ENCODE measurements around the gene EHMT1.

EHMT1 gene

DNA sequence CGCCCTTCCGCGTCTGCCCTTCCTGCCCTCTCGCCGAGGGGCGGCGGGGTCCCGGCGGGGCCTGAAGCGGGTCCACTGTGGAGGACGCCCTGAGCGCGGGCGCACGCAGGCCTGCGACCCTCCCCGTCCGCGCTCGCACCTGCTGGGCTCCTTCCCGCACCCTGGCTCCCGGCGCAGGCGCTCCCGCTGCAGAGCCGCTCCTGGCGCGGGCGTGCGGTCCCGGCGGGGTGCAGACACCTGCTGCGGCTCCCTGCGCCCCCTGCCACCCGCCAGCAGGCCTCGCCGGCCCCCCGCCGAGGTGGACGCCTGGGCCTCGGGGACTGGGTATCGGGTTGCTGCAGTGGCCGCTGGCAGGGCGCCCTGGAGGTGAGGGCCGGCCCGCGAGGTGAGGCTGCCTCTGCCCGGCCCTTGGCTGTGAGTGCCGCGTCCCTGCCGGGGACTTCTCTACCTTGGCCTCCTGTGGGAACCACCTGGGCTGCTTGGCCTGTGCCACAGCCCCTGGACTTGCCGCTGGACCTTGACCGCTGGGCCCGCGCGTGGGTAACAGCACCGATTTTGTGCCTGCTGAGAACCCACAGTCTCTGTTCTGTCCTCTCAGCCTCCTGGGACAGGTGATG, 12.7 kb upstream of the EHMT1 start:
- TF ChIP-seq, protein P1, sequence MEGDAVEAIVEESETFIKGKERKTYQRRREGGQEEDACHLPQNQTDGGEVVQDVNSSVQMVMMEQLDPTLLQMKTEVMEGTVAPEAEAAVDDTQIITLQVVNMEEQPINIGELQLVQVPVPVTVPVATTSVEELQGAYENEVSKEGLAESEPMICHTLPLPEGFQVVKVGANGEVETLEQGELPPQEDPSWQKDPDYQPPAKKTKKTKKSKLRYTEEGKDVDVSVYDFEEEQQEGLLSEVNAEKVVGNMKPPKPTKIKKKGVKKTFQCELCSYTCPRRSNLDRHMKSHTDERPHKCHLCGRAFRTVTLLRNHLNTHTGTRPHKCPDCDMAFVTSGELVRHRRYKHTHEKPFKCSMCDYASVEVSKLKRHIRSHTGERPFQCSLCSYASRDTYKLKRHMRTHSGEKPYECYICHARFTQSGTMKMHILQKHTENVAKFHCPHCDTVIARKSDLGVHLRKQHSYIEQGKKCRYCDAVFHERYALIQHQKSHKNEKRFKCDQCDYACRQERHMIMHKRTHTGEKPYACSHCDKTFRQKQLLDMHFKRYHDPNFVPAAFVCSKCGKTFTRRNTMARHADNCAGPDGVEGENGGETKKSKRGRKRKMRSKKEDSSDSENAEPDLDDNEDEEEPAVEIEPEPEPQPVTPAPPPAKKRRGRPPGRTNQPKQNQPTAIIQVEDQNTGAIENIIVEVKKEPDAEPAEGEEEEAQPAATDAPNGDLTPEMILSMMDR (conservative IDR thresholded peaks at IDR 0.05; ENCODE audit: low read length) = no peak
- TF ChIP-seq EZH2phosphoT487 (IDR thresholded peaks at IDR 0.05; ENCODE audit: borderline replicate concordance) = no peak
- H3K9ac ChIP-seq (ENCODE audit: low read depth, low read length, poor library complexity, severe bottlenecking) = peak overlapping the region; percentile 75
- no peaks in the 10 kb centered on the region for H3K27me3 ChIP-seq (ENCODE audit: insufficient read depth, low read length, poor library complexity, severe bottlenecking)
- no peaks in the 10 kb centered on the region for H3K9me2 ChIP-seq (replicated peaks; ENCODE audit: low read depth, low read length)
- peaks cover 15% of the 10 kb centered on the region for H4K20me1 ChIP-seq (ENCODE audit: insufficient read depth, low read length, poor library complexity, severe bottlenecking)
- peaks cover 17% of the 10 kb centered on the region for H3K79me2 ChIP-seq (ENCODE audit: insufficient read depth, low read length)
- H2AFZ ChIP-seq (ENCODE audit: low read length) = peak overlapping the region; percentile 81; the same call in 1 of the 2 replicates
- peak overlapping the region; percentile 94 for H3K4me2 ChIP-seq (ENCODE audit: low read depth, low read length, poor library complexity, severe bottlenecking)
- H3K36me3 ChIP-seq (ENCODE audit: insufficient read depth, low read length) = no peaks in the 10 kb centered on the region
- peaks cover 27% of the 10 kb centered on the region for H3K4me1 ChIP-seq (ENCODE audit: insufficient read depth, low read length, poor library complexity, severe bottlenecking)
- peak overlapping the region; percentile 85 for H3K4me3 ChIP-seq (ENCODE audit: low read length, poor library complexity, severe bottlenecking)
- no peaks in the 10 kb centered on the region for H3K9me3 ChIP-seq (ENCODE audit: insufficient read depth, low read depth, low read length)
- 0 out of 2 replicates have a peak, but pooled peaks cover 2% of the 10 kb centered on the region for H3F3A ChIP-seq (ENCODE audit: low read depth)

DNA sequence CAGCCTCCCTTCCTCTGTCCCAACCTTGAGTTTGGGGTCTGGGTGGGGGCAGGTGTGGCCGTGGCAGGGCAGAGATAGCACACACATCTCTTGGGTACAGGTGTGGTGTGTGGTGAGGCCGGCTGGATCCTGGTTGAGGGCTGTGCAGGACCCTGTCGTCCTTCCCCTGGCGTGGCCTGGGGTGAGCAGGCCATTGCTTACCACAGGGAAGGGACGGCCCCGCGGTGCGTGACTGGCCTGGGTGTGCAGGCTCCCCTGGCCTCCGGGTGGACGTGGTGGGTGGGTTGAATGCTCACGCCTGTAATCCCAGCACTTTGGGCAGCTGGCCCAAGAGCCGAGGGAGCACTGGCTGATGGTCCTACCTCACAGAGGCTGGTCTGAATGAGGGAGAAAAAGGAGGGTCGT, 12.1 kb upstream of the EHMT1 start:
- H3K4me2 ChIP-seq (ENCODE audit: low read depth, low read length, poor library complexity, severe bottlenecking) = peak overlapping the region; percentile 94
- no peaks in the 10 kb centered on the region for H3K36me3 ChIP-seq (ENCODE audit: insufficient read depth, low read length)
- H3K4me1 ChIP-seq (ENCODE audit: insufficient read depth, low read length, poor library complexity, severe bottlenecking) = peaks cover 27% of the 10 kb centered on the region
- peaks cover 18% of the 10 kb centered on the region for H4K20me1 ChIP-seq (ENCODE audit: insufficient read depth, low read length, poor library complexity, severe bottlenecking)
- H3K9me3 ChIP-seq (ENCODE audit: insufficient read depth, low read depth, low read length) = no peaks in the 10 kb centered on the region
- peak overlapping the region; percentile 85 for H3K4me3 ChIP-seq (ENCODE audit: low read length, poor library complexity, severe bottlenecking)
- H3K27me3 ChIP-seq (ENCODE audit: insufficient read depth, low read length, poor library complexity, severe bottlenecking) = no peaks in the 10 kb centered on the region
- no peak overlapping the region for H2AFZ ChIP-seq (ENCODE audit: low read length)
- no peaks in the 10 kb centered on the region for H3K9me2 ChIP-seq (replicated peaks; ENCODE audit: low read depth, low read length)
- TF ChIP-seq, protein P1 (conservative IDR thresholded peaks at IDR 0.05; ENCODE audit: low read length) = no peak
- 0 out of 2 replicates have a peak, but pooled peaks cover 2% of the 10 kb centered on the region for H3F3A ChIP-seq (ENCODE audit: low read depth)
- H3K79me2 ChIP-seq (ENCODE audit: insufficient read depth, low read length) = peaks cover 17% of the 10 kb centered on the region
- H3K9ac ChIP-seq (ENCODE audit: low read depth, low read length, poor library complexity, severe bottlenecking) = peak overlapping the region; percentile 75

DNA sequence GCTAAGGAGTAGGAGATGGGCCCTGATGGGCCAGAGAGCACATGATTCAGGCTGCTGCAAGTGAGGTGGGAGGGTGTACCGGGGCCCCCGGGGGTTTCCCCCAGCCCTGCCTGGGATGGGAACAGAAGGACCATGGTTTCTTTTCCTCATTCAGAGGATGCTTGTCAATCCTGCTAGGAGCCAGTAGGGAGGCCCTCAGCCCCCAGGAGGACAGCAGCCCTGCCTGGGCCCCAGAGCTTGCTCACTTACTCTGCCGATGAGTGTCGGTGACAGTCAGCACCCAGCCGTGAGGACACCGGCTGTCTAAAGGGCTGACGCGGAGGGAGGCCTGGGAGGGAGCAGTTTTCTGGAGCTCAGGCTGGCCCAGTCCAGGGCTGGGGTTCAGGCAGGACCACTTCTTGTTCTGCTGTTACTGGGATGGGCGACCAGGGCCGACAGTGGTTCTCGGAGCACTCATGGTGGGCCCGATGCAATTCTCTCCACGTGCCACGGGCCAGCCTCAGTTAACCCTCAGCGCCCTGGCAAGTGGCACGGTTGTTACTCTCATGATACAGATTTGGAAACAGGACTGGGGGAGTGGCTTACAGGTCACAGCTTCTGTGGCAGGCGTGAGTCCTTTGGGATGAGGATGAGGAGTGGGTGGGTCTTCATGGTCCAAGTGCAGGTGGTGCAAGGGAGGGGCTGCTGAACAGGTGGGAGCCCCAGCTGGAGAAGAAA, 11.5 kb upstream of the EHMT1 start:
- TF ChIP-seq, protein P1 (conservative IDR thresholded peaks at IDR 0.05; ENCODE audit: low read length) = no peak
- no peak for TF ChIP-seq EZH2phosphoT487 (IDR thresholded peaks at IDR 0.05; ENCODE audit: borderline replicate concordance)
- H3K79me2 ChIP-seq (ENCODE audit: insufficient read depth, low read length) = peaks cover 17% of the 10 kb centered on the region
- no peaks in the 10 kb centered on the region for H3K9me3 ChIP-seq (ENCODE audit: insufficient read depth, low read depth, low read length)
- H3K9me2 ChIP-seq (replicated peaks; ENCODE audit: low read depth, low read length) = no peaks in the 10 kb centered on the region
- no peak overlapping the region for H2AFZ ChIP-seq (ENCODE audit: low read length)
- peak overlapping the region; percentile 94 for H3K4me2 ChIP-seq (ENCODE audit: low read depth, low read length, poor library complexity, severe bottlenecking)
- H3K4me3 ChIP-seq (ENCODE audit: low read length, poor library complexity, severe bottlenecking) = peak overlapping the region; percentile 85
- H3K4me1 ChIP-seq (ENCODE audit: insufficient read depth, low read length, poor library complexity, severe bottlenecking) = peaks cover 27% of the 10 kb centered on the region
- no peaks in the 10 kb centered on the region for H3K27me3 ChIP-seq (ENCODE audit: insufficient read depth, low read length, poor library complexity, severe bottlenecking)
- peaks cover 18% of the 10 kb centered on the region for H4K20me1 ChIP-seq (ENCODE audit: insufficient read depth, low read length, poor library complexity, severe bottlenecking)
- peak overlapping the region; percentile 75 for H3K9ac ChIP-seq (ENCODE audit: low read depth, low read length, poor library complexity, severe bottlenecking)
- H3F3A ChIP-seq (ENCODE audit: low read depth) = 0 out of 2 replicates have a peak, but pooled peaks cover 2% of the 10 kb centered on the region
- no peaks in the 10 kb centered on the region for H3K36me3 ChIP-seq (ENCODE audit: insufficient read depth, low read length)

Measured in Loucy (cell line).